NCI-H748 treated with DMSO at 0.1 percent for 48 hours (cell line): ENCODE measurements around the gene ZNF24.
A peak's percentile ranks its signal among the peaks of the same experiment; 100 is the strongest.

ENCODE experiments used
- DNase-seq: peaks from one replicate; lab custom pipeline; 2025; lab: John Stamatoyannopoulos, UW

The ZNF24 gene

GRCh38 chr18:35343936-35344735 is at the start of gene ZNF24:
ZNF24 (minus strand) TSS chr18:35344420; CDS start chr18:35340650, 3,770 bp downstream.
- peak; percentile 92 for DNase-seq

GRCh38 chr18:35393716-35394115 is 49.5 kb upstream of the ZNF24 start:
- no peak for DNase-seq

GRCh38 chr18:35392375-35392774 is 48.2 kb upstream of the ZNF24 start:
- no peak for DNase-seq

GRCh38 chr18:35390951-35391700 is 46.9 kb upstream of the ZNF24 start:
- no peak for DNase-seq

DNA sequence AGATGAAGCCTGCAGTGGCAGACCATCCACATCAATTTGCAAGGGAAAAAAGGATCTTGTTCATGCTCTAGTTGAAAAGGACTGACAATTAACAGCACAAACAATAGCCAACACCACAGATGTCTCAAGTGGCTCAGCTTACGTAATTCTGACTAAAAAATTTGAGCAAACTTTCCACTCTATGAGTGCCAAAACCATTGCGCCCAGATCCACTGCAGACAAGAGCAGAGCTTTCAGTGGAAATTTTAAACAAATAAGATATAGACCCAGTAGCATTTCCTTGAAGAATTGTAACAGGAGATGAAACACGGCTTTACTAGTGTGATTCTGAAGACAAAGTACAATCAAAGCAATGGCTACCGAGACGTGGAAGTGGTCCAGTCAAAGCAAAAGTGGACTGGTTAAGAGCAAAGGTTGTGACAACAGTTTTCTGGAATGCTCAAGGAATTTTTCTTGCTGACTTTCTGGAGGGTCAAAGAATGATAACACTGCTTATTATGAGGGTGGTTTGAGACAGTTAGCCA is 44.9 kb upstream of the ZNF24 start:
- DNase-seq = peak; percentile 22

DNA sequence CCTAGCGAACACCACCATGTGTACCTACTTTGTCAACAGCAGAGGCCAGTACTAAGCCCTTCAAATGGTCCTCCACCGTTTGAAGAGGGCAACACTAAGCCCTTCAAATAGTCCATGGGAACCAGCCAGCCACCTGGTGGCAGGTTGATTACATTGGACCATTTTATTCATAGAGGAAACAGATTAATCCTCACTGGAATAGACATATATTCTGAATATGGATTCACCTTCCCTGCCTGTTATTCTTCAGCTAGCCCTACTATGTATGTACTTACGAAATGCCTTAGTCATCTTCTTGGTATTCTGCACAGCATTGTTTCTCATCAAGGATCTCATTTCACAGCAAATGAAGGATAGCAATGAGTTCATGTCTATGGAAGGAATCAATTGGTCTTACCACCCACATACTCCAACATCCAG is 42.9 kb upstream of the ZNF24 start:
- peak; percentile 13 for DNase-seq

DNA sequence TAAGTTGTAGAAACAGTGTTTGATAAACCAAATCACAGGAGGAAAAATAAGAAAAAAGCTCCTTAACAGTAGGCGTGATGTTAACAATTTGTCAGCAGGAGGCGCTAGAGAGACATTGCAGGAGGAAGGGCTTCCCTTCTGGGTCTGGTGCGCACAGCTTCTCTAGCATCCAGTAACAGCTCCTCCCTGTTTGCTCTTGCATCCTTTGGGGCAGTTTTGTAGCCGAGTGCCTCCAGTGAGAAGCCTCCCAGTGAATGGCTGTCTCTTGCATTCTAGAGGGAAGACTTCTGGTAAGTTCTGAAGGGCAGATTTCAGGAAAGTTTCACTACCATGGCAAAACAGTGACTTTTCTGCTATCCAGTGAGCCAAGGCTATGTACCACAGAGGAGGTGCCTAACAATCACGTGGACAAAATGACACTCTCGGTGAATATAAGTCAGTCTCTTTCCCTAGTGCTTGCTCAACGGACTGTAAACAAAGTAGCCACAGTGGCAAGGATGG is 42.4 kb upstream of the ZNF24 start:
- peak; percentile 81 for DNase-seq

GRCh38 chr18:35383136-35383535 is 38.9 kb upstream of the ZNF24 start:
- no peak for DNase-seq

GRCh38 chr18:35379421-35379820 is 35.2 kb upstream of the ZNF24 start:
- DNase-seq = no peak

- no peak for DNase-seq
Observed at GRCh38 chr18:35378574-35378896, 34.3 kb upstream of the ZNF24 start.

DNA sequence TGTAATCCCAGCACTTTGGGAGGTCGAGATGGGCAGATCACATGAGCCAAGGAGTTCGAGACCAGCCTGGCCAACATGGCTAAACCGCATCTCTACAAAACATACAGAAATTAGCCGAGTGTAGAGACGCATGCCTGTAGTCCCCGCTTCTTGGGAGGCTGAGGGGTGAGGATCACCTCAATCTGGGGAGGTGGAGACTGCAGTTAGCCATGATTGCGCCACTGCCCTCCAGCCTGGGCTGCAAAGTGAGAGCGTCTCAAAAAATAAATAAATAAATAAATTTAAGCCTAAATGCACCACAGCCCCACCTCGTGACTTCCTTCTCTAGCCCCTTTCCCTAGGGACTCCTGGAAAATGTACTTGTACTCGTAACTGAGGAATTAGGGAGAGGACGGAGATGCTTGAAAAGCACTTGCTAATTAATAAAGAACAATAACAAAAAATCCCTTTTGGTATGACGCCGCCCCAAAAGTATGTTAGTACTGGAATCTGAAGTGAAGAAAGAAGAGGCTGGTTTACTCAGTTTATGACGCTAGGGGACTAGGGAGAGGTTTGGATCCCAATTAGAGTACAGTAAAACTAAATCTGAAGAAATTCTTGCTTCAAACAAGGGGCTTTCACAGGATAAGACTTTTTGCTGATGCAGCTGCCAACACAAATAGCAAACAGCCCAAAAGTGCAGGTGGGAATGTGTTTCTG is 33.8 kb upstream of the ZNF24 start:
- no peak for DNase-seq

- DNase-seq = peak; percentile 58
Observed at GRCh38 chr18:35376742-35377695, 32.8 kb upstream of the ZNF24 start, which contains the start of gene ZNF396. ZNF396 (minus strand) TSS chr18:35377337; CDS start chr18:35374292, 3,045 bp downstream.

GRCh38 chr18:35376393-35376741 is 32.1 kb upstream of the ZNF24 start:
- peak; percentile 22 for DNase-seq

GRCh38 chr18:35374708-35375107 is 30.5 kb upstream of the ZNF24 start:
- no peak for DNase-seq

DNA sequence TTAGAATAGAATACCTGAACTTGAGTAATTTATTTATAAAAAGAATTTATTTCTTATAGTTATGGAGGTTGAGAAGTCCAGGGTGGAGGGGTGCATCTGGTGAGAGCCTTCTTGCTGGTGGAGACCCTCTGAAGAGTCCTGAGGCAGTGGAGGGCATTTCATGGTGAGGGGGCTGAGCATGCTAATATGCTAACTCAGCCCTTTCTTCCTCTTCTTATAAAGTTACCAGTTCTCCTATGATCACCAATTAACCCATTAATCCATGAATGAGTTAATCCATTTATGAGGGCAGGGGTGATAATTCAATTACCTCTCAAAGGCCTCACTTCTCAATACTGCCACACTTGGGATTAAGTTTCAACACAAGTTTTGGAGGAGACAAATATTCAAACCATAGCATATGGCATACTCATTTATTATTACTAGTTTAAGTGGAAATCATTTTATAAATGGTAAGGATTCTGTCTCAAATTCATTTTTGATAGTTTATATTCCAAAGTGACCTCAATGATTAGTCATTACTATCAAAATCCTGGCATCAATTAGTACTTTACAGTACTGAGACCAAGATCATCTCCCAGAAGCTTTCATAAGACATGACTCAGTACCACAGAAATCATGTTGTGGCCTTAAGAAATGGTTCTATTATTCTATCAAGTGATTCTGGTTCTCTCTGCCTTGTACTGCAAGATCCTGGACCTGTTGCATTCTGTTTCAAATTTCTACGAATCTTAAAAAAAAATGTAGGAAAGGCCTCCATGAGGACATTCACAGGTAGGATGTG is 27.4 kb upstream of the ZNF24 start:
- no peak for DNase-seq

DNA sequence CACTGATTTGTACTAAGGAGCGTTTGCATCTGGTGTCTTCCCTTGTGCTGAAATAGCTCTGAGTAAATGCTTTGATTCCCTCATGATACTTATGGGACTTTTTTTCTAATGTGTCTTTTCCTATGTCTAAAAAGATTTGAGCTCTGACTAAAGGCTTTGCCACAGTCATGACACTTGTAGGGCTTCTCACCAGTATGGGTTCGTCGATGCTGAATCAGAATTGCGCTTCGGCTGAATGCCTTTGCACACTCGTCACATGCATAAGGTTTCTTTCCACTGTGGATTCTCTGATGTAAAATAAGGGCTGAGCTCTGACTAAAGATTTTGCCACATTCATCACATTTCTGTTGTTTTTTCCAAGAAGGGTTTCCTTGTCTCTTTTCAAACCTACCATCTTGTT is 24.9 kb upstream of the ZNF24 start:
- no peak for DNase-seq

GRCh38 chr18:35368595-35368994 is 24.4 kb upstream of the ZNF24 start:
- no peak for DNase-seq

DNA sequence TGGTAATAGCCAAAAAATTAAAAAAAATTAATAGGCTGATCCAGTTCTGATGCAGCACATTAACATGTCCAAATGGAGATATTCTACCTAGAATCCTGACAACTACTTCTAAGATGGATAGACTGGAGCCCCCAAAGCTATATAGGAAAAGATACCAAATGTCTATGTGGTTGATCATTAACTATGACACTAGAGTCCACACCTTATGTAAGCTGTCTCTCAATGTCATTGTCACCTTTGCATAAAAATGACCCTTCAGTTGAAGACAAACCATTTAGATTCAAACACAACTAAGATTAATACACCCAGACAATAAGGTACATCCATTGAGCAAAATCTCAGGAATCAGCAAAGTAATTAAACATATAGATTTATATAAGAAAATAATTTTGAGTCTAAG is 18.3 kb upstream of the ZNF24 start:
- no peak for DNase-seq

DNA sequence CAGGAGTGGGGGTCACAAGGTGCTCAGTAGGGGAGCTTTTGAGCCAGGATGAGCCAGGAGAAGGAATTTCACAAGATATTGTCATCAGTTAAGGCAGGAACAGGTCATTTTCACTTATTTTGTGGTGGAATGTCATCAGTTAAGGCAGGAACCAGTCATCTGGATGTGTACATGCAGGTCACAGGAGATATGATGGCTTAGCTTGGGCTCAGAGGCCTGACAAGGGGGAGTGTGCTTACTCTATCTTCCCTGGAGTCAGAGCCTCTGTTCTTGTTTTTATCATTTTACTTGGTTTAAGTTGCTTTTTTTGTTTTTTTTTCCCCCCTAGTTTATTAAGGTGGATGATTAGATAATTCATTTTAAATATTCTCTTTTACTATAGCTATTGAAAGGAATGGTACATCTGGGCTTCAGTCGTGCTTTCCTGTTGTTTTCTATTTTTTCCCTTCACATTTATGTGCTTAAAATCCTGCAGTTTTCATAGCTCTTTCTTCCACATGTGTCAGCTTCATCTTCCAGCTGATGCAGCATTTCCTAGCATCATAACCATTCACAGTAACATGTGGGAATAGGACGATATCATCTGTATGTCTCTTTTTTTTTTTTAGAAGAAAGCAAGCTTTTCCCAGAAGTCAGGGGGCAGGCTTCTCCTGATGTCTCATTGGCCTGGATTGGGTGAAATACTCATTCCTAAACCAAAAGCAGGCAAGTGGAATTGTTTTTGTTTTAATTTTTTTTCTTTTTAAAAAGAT is 17.5 kb upstream of the ZNF24 start:
- no peak for DNase-seq
